ENCODE data around the gene NME9.

Gene NME9

GRCh38 chr3:138371070-138371965 lies 41.7 kb upstream of the NME9 start:
- Histone ChIP-seq H3K36me3 (ENCODE audit: control insufficient read depth, insufficient read depth, low read length) (peaks cover 5% of the 10 kb centered on the region; the same call in 1 of the 2 replicates), H3K27me3 (ENCODE audit: control insufficient read depth, insufficient read depth, low read length) (no peaks in the 10 kb centered on the region), H3K27ac (ENCODE audit: low read depth, low read length) (no peak overlapping the region), H3K4me1 (ENCODE audit: control insufficient read depth, insufficient read depth, low read length) (no peaks in the 10 kb centered on the region), H3K9ac (ENCODE audit: low read depth, low read length) (no peak overlapping the region), H3K4me3 (ENCODE audit: low read depth, low read length) (no peak overlapping the region), H3K9me3 (ENCODE audit: control insufficient read depth, insufficient read depth, low read length) (no peaks in the 10 kb centered on the region)

- peaks cover 5% of the 10 kb centered on the region; the same call in 1 of the 2 replicates for H3K36me3 ChIP-seq (ENCODE audit: control insufficient read depth, insufficient read depth, low read length)
- H3K27ac ChIP-seq (ENCODE audit: low read depth, low read length), result no peak overlapping the region
- no peaks in the 10 kb centered on the region for H3K27me3 ChIP-seq (ENCODE audit: control insufficient read depth, insufficient read depth, low read length)
- H3K9me3 ChIP-seq (ENCODE audit: control insufficient read depth, insufficient read depth, low read length), result no peaks in the 10 kb centered on the region
- H3K4me1 ChIP-seq (ENCODE audit: control insufficient read depth, insufficient read depth, low read length), result no peaks in the 10 kb centered on the region
- no peak overlapping the region for H3K9ac ChIP-seq (ENCODE audit: low read depth, low read length)
- no peak overlapping the region for H3K4me3 ChIP-seq (ENCODE audit: low read depth, low read length)
Observed at GRCh38 chr3:138370321-138370720, 40.7 kb upstream of the NME9 start.

- Histone ChIP-seq H3K9me3 (ENCODE audit: control insufficient read depth, insufficient read depth, low read length) (no peaks in the 10 kb centered on the region), H3K27ac (ENCODE audit: low read depth, low read length) (no peak overlapping the region), H3K4me1 (ENCODE audit: control insufficient read depth, insufficient read depth, low read length) (no peaks in the 10 kb centered on the region), H3K4me3 (ENCODE audit: low read depth, low read length) (no peak overlapping the region), H3K9ac (ENCODE audit: low read depth, low read length) (no peak overlapping the region), H3K36me3 (ENCODE audit: control insufficient read depth, insufficient read depth, low read length) (0 out of 2 replicates have a peak, but pooled peaks cover 1% of the 10 kb centered on the region), H3K27me3 (ENCODE audit: control insufficient read depth, insufficient read depth, low read length) (no peaks in the 10 kb centered on the region)
Observed at GRCh38 chr3:138369151-138369900, 39.7 kb upstream of the NME9 start.

GRCh38 chr3:138367911-138368310 lies 38.3 kb upstream of the NME9 start:
- Histone ChIP-seq H3K4me1 (ENCODE audit: control insufficient read depth, insufficient read depth, low read length) (no peaks in the 10 kb centered on the region), H3K27me3 (ENCODE audit: control insufficient read depth, insufficient read depth, low read length) (no peaks in the 10 kb centered on the region), H3K36me3 (ENCODE audit: control insufficient read depth, insufficient read depth, low read length) (no peaks in the 10 kb centered on the region), H3K27ac (ENCODE audit: low read depth, low read length) (no peak overlapping the region), H3K9me3 (ENCODE audit: control insufficient read depth, insufficient read depth, low read length) (no peaks in the 10 kb centered on the region), H3K4me3 (ENCODE audit: low read depth, low read length) (no peak overlapping the region), H3K9ac (ENCODE audit: low read depth, low read length) (no peak overlapping the region)

GRCh38 chr3:138367326-138367850 lies 37.7 kb upstream of the NME9 start:
- Histone ChIP-seq H3K36me3 (ENCODE audit: control insufficient read depth, insufficient read depth, low read length) (no peaks in the 10 kb centered on the region), H3K27me3 (ENCODE audit: control insufficient read depth, insufficient read depth, low read length) (no peaks in the 10 kb centered on the region), H3K4me1 (ENCODE audit: control insufficient read depth, insufficient read depth, low read length) (no peaks in the 10 kb centered on the region), H3K27ac (ENCODE audit: low read depth, low read length) (no peak overlapping the region), H3K9ac (ENCODE audit: low read depth, low read length) (no peak overlapping the region), H3K4me3 (ENCODE audit: low read depth, low read length) (no peak overlapping the region), H3K9me3 (ENCODE audit: control insufficient read depth, insufficient read depth, low read length) (no peaks in the 10 kb centered on the region)

- Histone ChIP-seq H3K27me3 (ENCODE audit: control insufficient read depth, insufficient read depth, low read length) (no peaks in the 10 kb centered on the region), H3K4me1 (ENCODE audit: control insufficient read depth, insufficient read depth, low read length) (no peaks in the 10 kb centered on the region), H3K9me3 (ENCODE audit: control insufficient read depth, insufficient read depth, low read length) (no peaks in the 10 kb centered on the region)
Observed at GRCh38 chr3:138366006-138366759, 36.5 kb upstream of the NME9 start.

GRCh38 chr3:138365253-138365555 lies 35.6 kb upstream of the NME9 start:
- Histone ChIP-seq H3K4me1 (ENCODE audit: control insufficient read depth, insufficient read depth, low read length) (no peaks in the 10 kb centered on the region), H3K4me3 (ENCODE audit: low read depth, low read length) (no peak overlapping the region), H3K9me3 (ENCODE audit: control insufficient read depth, insufficient read depth, low read length) (no peaks in the 10 kb centered on the region), H3K36me3 (ENCODE audit: control insufficient read depth, insufficient read depth, low read length) (no peaks in the 10 kb centered on the region), H3K9ac (ENCODE audit: low read depth, low read length) (no peak overlapping the region), H3K27me3 (ENCODE audit: control insufficient read depth, insufficient read depth, low read length) (no peaks in the 10 kb centered on the region), H3K27ac (ENCODE audit: low read depth, low read length) (no peak overlapping the region)

More at GRCh38 chr3:138366006-138366759, 36.5 kb upstream of the NME9 start:
- Histone ChIP-seq H3K27ac (ENCODE audit: low read depth, low read length) (no peak overlapping the region), H3K36me3 (ENCODE audit: control insufficient read depth, insufficient read depth, low read length) (no peaks in the 10 kb centered on the region), H3K9ac (ENCODE audit: low read depth, low read length) (no peak overlapping the region), H3K4me3 (ENCODE audit: low read depth, low read length) (no peak overlapping the region)

- H3K27ac ChIP-seq (ENCODE audit: low read depth, low read length), result no peak overlapping the region
- no peak overlapping the region for H3K9ac ChIP-seq (ENCODE audit: low read depth, low read length)
- H3K4me3 ChIP-seq (ENCODE audit: low read depth, low read length), result no peak overlapping the region
- H3K4me1 ChIP-seq (ENCODE audit: control insufficient read depth, insufficient read depth, low read length), result no peaks in the 10 kb centered on the region
- H3K9me3 ChIP-seq (ENCODE audit: control insufficient read depth, insufficient read depth, low read length), result no peaks in the 10 kb centered on the region
- H3K36me3 ChIP-seq (ENCODE audit: control insufficient read depth, insufficient read depth, low read length), result no peaks in the 10 kb centered on the region
- H3K27me3 ChIP-seq (ENCODE audit: control insufficient read depth, insufficient read depth, low read length), result no peaks in the 10 kb centered on the region
Observed at GRCh38 chr3:138364356-138365252, 35.0 kb upstream of the NME9 start.

GRCh38 chr3:138363322-138363721 lies 33.7 kb upstream of the NME9 start:
- Histone ChIP-seq H3K27ac (ENCODE audit: low read depth, low read length) (no peak overlapping the region), H3K9ac (ENCODE audit: low read depth, low read length) (no peak overlapping the region), H3K36me3 (ENCODE audit: control insufficient read depth, insufficient read depth, low read length) (no peaks in the 10 kb centered on the region), H3K9me3 (ENCODE audit: control insufficient read depth, insufficient read depth, low read length) (no peaks in the 10 kb centered on the region), H3K4me3 (ENCODE audit: low read depth, low read length) (no peak overlapping the region), H3K27me3 (ENCODE audit: control insufficient read depth, insufficient read depth, low read length) (no peaks in the 10 kb centered on the region), H3K4me1 (ENCODE audit: control insufficient read depth, insufficient read depth, low read length) (no peaks in the 10 kb centered on the region)

- no peaks in the 10 kb centered on the region for H3K9me3 ChIP-seq (ENCODE audit: control insufficient read depth, insufficient read depth, low read length)
- H3K27me3 ChIP-seq (ENCODE audit: control insufficient read depth, insufficient read depth, low read length), result no peaks in the 10 kb centered on the region
- no peaks in the 10 kb centered on the region for H3K36me3 ChIP-seq (ENCODE audit: control insufficient read depth, insufficient read depth, low read length)
- no peak overlapping the region for H3K27ac ChIP-seq (ENCODE audit: low read depth, low read length)
- H3K4me3 ChIP-seq (ENCODE audit: low read depth, low read length), result no peak overlapping the region
- no peaks in the 10 kb centered on the region for H3K4me1 ChIP-seq (ENCODE audit: control insufficient read depth, insufficient read depth, low read length)
- no peak overlapping the region for H3K9ac ChIP-seq (ENCODE audit: low read depth, low read length)
Observed at GRCh38 chr3:138362538-138362937, 32.9 kb upstream of the NME9 start.
